CD4-positive, alpha-beta T cell treated with Interleukin-4 for 1 hour (primary cell): ENCODE data around the gene SOX9.

Experiments
- DNase-seq, 2 donors: peaks; one replicate each; pipeline ENCODE4 v3.0.0-alpha.2; 2020 to 2022

The SOX9 gene

GRCh38 chr17:72120642-72121163 is at the start of gene SOX9:
Gene SOX9 (plus strand): TSS chr17:72121020. CDS start chr17:72121392, 372 bp downstream.
- no peak for DNase-seq

- no peak for DNase-seq
Measured at GRCh38 chr17:72071330-72071729, 49.5 kb upstream of the SOX9 start.

GRCh38 chr17:72075995-72076677 is 44.7 kb upstream of the SOX9 start:
- DNase-seq, result no peak

- DNase-seq, result no peak
Measured at GRCh38 chr17:72076678-72077030, 44.2 kb upstream of the SOX9 start.

- no peak for DNase-seq
Measured at GRCh38 chr17:72077326-72077960, 43.4 kb upstream of the SOX9 start.

GRCh38 chr17:72079700-72080099 is 41.1 kb upstream of the SOX9 start:
- no peak for DNase-seq

- no peak for DNase-seq
Measured at GRCh38 chr17:72087876-72088275, 32.9 kb upstream of the SOX9 start.

- DNase-seq, result no peak
Measured at GRCh38 chr17:72089453-72089987, 31.3 kb upstream of the SOX9 start.

GRCh38 chr17:72090108-72090507 is 30.7 kb upstream of the SOX9 start:
- DNase-seq, result no peak

GRCh38 chr17:72092710-72093322 is 28.0 kb upstream of the SOX9 start:
- DNase-seq, result no peak

GRCh38 chr17:72093707-72094106 is 27.1 kb upstream of the SOX9 start:
- no peak for DNase-seq

- no peak for DNase-seq
Measured at GRCh38 chr17:72095316-72095715, 25.5 kb upstream of the SOX9 start.

GRCh38 chr17:72097144-72097543 is 23.7 kb upstream of the SOX9 start:
- no peak for DNase-seq

- no peak for DNase-seq
Measured at GRCh38 chr17:72099919-72100318, 20.9 kb upstream of the SOX9 start.

GRCh38 chr17:72100470-72100869 is 20.4 kb upstream of the SOX9 start:
- no peak for DNase-seq

- no peak for DNase-seq
Measured at GRCh38 chr17:72101526-72101925, 19.3 kb upstream of the SOX9 start.

GRCh38 chr17:72102366-72102765 is 18.5 kb upstream of the SOX9 start:
- DNase-seq, result no peak

- no peak for DNase-seq
Measured at GRCh38 chr17:72104164-72104862, 16.5 kb upstream of the SOX9 start.

- DNase-seq, result no peak
Measured at GRCh38 chr17:72104863-72105234, 16.0 kb upstream of the SOX9 start.

- no peak for DNase-seq
Measured at GRCh38 chr17:72107100-72107499, 13.7 kb upstream of the SOX9 start.

- no peak for DNase-seq
Measured at GRCh38 chr17:72110231-72110941, 10.4 kb upstream of the SOX9 start.

- DNase-seq, result no peak
Measured at GRCh38 chr17:72110942-72111318, 9.9 kb upstream of the SOX9 start.
